Colon (tissue), 2 donors: ENCODE measurements around the gene TRPM2.

Source experiments
- FAIRE-seq: peaks from 2 replicates; lab custom pipeline; 2012; peaks lifted over from hg19 to GRCh38; lab: Jason Lieb, UNC
- donor health status: control.
- donor health status: control.

TRPM2 gene

DNA sequence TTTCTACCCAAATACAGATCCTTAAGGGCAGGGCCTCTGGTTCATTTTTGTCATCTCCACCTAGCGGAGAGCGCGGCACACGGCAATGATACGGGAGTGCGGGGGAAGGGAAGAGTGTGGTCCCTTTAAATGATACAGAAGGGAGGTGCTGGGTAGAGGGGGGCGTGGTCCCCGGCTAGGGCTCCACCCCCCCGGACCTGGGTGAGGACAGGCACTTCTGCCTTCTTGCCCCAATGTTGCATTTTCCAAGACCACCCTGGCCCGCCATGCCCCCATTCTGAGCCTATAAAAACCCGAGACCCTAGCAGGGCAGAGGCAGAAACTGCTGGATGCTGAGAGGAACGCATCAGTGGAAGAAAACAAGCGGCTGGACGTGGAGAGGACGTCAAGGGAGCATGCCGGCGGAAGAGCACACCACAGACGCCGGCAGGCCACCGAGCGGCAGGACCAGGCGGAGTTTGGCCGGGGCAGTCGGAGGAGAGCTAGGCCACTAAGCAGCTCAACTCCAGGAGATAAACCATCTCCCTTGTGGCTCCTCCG, 131.9 kb downstream of the TRPM2 start:
- FAIRE-seq, result no peak

DNA sequence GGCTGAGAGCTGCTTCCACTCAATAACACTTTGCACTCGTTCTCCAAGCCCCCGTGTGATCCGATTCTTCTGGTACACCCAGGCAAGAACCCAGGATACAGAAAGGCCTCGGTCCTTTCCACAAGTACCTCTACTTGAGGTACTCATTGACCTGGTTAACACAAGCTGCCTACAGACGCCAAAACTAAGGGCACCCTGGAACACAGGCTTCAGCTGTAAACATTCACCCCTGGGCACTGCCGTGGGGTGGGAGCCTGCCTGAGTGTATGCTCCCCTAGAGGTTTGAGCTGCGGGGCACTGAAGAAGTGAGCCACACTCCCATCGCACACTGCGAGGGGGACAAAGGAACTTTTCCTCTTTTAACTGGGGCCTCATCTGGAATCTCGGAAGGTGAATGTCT, 132.4 kb downstream of the TRPM2 start:
- FAIRE-seq, result no peak

DNA sequence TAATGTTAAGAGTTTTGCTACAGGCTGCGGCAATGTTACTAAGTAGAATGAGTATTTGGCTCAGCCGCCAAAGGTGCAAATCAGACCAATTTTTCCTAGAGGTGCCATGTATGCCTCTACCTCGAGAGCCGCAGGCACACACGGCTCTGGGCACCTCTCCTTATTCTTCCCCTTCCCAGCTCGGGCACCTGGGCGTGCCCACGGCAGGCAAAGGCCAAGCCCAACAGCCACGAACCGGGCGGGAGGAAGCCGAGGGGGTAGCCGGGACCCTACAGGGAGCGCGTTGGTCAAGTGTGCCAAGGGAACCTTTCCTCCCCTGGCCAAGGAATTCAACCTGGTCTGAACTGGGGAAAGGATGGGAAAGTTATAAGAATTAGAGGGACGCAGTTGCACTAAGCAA, 132.9 kb downstream of the TRPM2 start:
- FAIRE-seq, result no peak

DNA sequence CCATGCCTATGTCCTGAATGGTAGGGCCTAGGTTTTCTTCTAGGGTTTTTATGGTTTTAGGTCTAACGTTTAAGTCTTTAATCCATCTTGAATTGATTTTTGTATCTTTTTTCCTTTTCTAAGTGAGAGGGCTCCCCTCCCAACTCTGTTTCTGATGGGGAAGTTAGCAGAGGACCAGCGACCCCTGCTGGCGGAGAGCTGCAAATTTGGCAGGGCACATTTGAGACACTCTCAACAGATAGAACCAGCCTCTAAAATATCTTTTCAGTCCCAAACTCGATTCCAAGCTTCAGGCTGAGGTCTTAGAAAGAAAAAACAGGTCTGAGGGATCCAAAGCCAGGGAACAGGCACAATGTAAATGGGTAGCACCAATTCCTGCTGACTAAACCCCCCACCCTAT, 134.4 kb downstream of the TRPM2 start:
- no peak for FAIRE-seq

DNA sequence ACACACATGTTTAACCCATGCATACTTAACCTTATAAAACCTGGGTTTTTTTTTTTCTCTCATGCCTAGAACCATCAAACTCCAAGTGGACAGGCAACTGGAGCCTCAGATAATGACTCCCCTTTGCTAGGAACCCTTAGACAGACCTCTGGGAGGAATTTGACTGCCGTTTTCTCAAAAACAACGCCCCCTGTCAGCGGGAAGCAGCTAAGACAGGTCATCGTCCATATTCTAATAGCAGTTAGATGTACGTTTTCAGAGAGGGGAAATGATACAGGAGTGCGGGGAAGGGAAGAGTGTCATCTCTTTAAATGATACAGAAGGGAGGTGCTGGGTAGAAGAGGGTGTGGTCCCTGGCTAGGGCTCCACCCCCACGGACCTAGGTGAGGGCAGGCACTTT, 136.5 kb downstream of the TRPM2 start:
- FAIRE-seq, result no peak

DNA sequence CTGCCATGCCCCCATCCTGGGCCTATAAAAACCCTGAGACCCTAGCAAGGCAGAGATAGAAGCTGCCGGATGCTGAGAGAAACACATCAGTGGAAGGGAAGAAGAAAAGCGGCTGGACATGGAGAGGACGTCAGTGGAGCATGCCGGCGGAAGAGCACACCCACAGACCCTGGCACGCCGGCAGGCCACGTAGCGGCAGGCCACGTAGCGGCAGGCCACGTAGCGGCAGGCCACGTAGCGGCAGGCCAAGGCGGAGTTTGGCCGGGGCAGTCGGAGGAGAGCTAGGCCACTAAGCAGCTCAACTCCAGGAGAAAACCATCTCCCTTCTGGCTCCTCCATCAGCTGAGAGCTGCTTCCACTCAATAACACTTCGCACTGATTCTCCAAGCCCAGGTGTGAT, 137.0 kb downstream of the TRPM2 start:
- FAIRE-seq, result no peak

DNA sequence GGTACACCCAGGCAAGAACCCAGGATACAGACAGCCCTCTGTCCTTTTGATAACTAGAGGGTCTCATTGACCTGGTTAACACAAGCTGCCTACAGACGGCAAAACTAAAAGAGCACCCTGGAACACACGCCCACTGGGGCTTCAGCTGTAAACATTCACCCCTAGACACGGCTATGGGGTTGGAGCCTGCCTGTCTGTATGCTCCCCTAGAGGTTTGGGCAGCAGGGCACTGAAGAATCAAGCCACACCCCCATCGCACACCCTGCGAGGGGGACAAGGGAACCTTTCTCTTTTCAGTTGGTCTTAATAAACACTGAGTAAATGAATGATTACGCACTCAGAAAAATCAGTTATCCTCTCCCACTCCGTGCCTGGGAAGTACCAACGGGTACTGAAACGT, 137.4 kb downstream of the TRPM2 start:
- no peak for FAIRE-seq
